ENCODE measurements around the gene ATG12.
"Not testable (repeated sequence)": the region's sequence is repeated elsewhere in the genome, so short reads cannot be mapped to it uniquely, and the experiment has no call there.

Gene ATG12

DNA sequence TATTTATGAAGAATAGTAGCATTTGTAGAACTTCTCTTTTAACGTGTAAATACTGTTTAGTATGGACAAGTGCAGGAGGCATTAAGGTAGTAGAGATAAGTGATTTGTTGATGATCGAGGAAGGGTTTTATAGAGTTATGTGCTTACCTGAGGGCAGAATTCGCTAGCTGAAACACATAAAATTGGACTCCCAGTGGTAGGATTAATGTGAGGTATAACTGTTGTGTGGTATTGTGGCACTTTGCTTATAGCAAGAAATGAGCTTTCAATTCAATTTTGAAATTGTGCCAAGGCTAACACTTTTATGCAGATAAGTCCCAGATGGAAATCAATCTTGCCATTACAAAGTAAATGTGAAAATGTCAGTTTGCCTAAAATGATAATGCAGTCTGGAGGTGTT lies 1.6 kb upstream of the ATG12 start:
- no peak for DNase-seq (ENCODE audit: low spot score)

DNA sequence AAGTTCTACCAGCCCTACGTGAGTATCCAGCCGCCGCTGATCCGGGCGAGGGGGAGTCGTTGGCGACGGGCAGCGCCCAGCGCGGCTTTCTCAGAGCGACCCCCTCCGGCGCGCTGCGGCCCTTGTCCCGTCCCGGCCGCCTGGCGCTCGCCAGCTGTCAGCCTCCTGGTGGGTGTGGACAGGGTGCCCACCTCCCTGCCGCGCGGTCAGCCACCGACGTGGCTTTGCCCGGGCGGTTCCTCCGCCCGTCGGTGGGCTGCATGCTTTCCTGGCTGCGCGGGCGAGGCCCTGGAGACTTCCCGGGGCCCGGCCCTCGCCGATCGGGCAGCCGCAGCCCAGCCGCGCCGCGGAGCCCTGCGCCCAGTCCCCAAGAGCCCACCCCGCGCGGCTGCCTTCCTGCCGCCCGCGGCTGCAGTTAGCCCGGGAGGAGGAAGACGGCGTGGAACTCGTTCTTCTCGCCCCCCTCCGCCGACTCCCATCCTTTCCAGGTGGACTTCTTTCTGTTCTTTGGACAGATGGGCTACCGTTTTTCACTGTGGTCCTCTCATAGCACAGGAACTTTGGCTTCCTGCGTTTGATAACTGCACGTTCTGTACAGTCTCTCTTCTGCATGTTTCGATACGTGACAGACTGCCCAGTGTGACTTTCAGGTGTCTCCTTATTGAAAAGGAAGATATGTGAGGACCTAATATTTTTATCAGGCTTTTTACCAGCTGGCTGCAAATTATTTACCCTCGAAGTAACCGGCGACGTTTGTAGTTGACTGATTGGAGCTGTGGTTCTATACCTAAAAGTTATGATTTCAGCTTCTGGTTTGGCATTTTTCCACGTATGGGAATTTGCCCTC lies 947 bp upstream of the ATG12 start:
- peak; percentile 75 for DNase-seq (ENCODE audit: low spot score)

- DNase-seq (ENCODE audit: low spot score) = no peak
These were observed 492 bp downstream of the ATG12 start for GRCh38 chr5:115840873-115841272.

DNA sequence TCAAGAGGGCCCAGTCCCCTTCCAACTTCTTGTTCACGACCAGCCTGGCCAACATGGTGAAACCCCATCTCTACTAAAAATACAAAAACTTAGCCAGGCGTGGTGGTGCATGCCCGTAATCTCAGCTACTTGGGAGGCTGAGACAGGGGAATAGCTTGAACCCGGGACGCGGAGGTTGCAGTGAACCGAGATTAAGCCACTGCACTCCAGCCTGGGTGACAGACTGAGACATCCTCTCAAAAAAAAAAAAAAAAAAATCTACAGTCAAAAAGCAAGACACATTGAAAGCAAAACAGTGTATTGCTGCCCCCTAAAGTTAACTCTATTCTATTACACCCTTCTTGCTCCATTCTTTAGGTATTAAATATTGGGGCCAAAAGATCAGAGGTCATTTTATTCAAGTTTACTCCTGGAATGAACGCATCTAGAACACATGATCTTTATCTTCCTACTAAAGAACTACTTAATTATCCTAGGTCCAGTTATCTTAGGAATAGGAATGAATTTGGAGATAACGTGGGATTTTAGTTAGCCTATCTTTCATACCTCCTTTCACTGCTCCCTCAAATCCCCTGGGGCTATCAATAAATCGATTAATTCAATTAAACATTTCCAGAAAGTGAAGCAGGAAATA lies 2.4 kb downstream of the ATG12 start:
- peak; percentile 48 for DNase-seq (ENCODE audit: low spot score)

GRCh38 chr5:115835481-115835880 lies 5.9 kb downstream of the ATG12 start:
- no peak for DNase-seq (ENCODE audit: low spot score)

- DNase-seq (ENCODE audit: low spot score) = peak; percentile 55
These were observed 10.1 kb downstream of the ATG12 start for GRCh38 chr5:115831163-115831768.

- no peak for DNase-seq (ENCODE audit: low spot score)
These were observed 11.5 kb downstream of the ATG12 start for GRCh38 chr5:115829913-115830312.

DNA sequence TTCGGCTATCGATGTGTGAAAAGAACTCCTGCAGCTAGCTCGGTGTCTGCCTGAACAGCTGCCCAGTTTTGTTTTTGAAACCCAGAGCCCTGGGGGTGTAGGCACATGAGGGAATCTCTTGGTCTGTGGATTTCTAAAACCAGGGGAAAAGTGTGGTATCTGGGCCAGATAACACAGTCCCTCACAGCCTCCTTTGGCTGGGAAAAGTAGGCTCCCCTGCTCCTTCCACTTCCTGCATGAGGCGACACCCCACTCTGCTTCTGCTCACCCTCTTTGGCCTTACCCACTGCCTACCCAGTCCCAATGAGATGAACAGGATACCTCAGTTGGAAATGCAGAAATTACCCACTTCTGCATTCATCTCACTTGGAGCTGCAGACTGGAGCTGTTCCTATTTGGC lies 15.4 kb downstream of the ATG12 start:
- no peak for DNase-seq (ENCODE audit: low spot score)

GRCh38 chr5:115824983-115825382 lies 16.4 kb downstream of the ATG12 start:
- DNase-seq (ENCODE audit: low spot score) = not testable (repeated sequence)

GRCh38 chr5:115820846-115821245 lies 20.5 kb downstream of the ATG12 start:
- DNase-seq (ENCODE audit: low spot score) = no peak

DNA sequence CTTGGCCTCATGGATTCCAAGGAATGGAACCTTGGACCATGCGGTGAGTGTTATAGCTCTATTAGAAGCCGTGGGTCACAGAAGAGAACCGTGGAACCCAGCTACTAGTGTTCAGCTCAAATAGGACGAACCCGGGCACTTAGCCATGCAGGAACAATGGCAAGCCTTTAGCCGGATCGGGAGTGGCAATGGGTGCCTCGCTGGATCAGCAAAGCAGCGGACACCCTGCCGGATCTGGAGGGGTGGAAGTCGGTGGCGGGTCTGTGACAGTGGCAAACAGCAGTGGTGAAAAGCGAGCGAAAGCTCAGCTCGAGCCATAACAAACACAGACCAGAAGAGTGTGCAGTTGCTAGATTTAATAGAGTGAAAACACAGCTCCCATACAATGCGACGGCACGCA lies 22.5 kb downstream of the ATG12 start:
- DNase-seq (ENCODE audit: low spot score) = no peak

- DNase-seq (ENCODE audit: low spot score) = no peak
These were observed 24.0 kb downstream of the ATG12 start for GRCh38 chr5:115817386-115817785.

- peak; percentile 60 for DNase-seq (ENCODE audit: low spot score)
These were observed 24.9 kb downstream of the ATG12 start, which contains the start of gene CDO1 for GRCh38 chr5:115816226-115817081. Gene CDO1, minus strand, starts transcription at chr5:115816659. Its CDS starts 262 bp downstream, at chr5:115816397.

DNA sequence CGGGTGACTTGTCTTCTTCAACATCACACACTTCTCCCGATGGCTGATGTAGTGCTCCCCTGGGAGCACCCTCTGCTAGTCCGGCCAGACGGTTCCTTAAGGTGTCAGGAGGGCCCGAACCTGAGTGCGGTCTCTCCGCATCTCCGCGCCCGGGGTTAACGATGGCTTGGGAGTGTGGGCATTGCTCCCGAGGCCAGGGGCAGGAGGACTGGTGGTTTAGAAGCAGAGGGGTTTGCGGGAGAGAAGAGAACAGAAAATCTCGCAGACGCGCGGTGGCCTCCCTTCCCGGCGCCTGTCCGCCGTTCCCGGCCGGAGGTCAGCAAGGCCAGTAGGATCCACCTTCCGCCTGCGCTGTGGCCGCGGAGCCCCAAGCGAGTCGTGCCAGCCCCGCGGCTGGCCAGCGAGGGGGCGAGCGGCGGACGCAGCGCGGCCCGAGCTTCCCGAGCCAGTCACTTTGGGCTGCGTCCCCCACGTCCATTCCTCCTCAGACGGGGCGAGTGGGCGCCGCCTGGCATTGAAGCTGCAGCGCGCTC lies 25.6 kb downstream of the ATG12 start:
- DNase-seq (ENCODE audit: low spot score) = peak; percentile 30

GRCh38 chr5:115815006-115815692 lies 26.2 kb downstream of the ATG12 start:
- no peak for DNase-seq (ENCODE audit: low spot score)

GRCh38 chr5:115813719-115814118 lies 27.6 kb downstream of the ATG12 start:
- no peak for DNase-seq (ENCODE audit: low spot score)

DNA sequence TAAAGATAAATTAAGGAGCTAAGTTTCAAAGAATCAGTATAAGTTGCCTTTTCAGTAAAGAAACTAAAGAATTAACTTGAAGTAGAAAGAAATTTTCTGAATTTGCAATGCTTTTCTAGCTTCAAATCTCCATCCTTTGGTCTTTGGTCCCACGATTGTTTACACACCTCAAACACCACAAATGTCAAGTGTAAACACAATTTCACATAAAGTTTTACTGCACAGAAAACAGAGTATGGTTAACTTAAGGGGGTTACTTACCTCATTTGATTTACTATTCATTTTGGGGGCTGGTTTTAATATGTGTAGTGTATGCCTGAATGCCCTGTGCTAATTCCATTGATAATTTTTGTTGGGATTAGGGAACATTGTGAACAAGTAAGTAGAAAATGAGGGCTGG lies 29.0 kb downstream of the ATG12 start:
- DNase-seq (ENCODE audit: low spot score) = no peak

DNA sequence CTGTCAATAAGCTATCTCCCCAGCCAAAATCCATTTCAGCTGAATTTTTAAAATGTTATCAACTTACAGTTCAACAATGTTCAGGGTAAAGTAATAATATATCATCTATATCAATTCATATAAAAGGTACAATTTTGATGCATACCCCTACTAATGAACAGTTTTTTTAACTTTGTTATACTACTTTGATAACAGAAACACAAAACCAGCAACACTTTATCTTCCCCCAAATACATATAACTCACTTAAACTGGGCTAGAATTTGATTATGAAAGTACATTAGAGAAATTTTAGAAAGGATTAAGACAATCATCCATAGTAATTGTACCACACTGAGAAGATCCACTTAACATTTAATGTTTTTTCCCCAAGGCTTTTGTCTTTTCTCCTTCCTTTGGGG lies 30.0 kb downstream of the ATG12 start:
- no peak for DNase-seq (ENCODE audit: low spot score)

DNA sequence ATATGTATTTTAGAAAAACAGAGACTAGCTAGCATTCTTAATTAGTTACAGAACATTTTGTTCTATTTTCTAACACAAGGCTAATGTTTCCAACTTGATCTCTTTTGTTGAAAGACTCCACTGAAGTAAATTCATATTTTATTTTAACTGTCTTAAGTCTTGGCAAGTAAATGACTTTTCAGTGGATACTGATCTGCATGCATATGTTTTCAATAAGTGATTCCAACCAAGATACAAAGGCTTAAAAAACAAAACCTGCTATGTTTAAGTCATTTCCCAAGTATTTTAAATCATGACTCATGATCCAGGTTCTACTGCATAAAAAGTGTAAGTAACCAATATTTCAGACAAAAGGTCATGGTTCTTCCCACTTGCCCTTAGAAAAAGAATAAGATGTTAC lies 30.6 kb downstream of the ATG12 start:
- no peak for DNase-seq (ENCODE audit: low spot score)

DNA sequence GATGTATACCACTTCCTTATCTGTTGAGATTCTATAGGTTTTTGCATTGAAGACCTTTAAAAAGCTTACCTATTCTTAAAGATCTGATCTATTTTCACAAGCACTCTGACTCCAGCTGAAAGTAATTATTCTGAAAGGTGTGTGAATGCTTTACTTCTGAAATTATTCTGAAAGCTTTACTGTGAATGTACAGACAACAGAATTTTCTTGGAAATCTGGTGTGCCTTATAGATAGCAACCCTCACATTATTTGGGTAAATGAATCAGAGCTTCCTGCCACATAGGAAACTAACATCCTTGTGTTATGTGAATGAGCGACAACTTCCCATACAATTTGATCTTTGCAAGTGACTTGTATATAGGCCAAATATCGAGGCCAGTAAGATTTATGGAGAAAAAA lies 31.4 kb downstream of the ATG12 start:
- no peak for DNase-seq (ENCODE audit: low spot score)

- not testable (repeated sequence) for DNase-seq (ENCODE audit: low spot score)
These were observed 33.3 kb downstream of the ATG12 start for GRCh38 chr5:115808066-115808465.

Data from AG20443 (cell line).